PFSK-1 (cell line): ENCODE measurements around the gene SPATA18.

Experiments used
- FOXP2 ChIP-seq: optimal IDR thresholded peaks from 2 replicates; pipeline ENCODE3; 2011; ENCODE audit warnings: borderline replicate concordance, control low read depth, inconsistent platforms; ENCODE audit not compliant: insufficient read depth; ENCODE audit errors: extremely low read length, extremely low read depth
- POLR2AphosphoS5 ChIP-seq: IDR thresholded peaks from 2 replicates; pipeline ENCODE4 v1.6.1; 2012; ENCODE audit warnings: low read depth, mild to moderate bottlenecking, control low read depth, low read length, moderate library complexity
- SIN3A ChIP-seq: IDR thresholded peaks from 2 replicates; pipeline ENCODE4 v1.6.1; 2012; ENCODE audit warnings: mild to moderate bottlenecking, low read length, moderate library complexity, borderline replicate concordance; ENCODE audit not compliant: insufficient read depth
- TAF1 ChIP-seq: IDR thresholded peaks from 2 replicates; pipeline ENCODE4 v1.6.1; 2012; ENCODE audit warnings: low read length, control low read depth, borderline replicate concordance; ENCODE audit not compliant: insufficient read depth
- TF ChIP-seq, protein P1 (sequence below), 2 experiments: IDR thresholded peaks; 2 replicates each; pipeline versions ENCODE4 v1.6.1 to v1.8.0; 2011 to 2012; ENCODE audit warnings: low read depth in 2 of 2, low read length in 2 of 2, control low read depth in 1 of 2, inconsistent platforms in 1 of 2, mild to moderate bottlenecking in 1 of 2, moderate library complexity in 1 of 2; ENCODE audit not compliant: insufficient read depth in 1 of 2

DNA sequence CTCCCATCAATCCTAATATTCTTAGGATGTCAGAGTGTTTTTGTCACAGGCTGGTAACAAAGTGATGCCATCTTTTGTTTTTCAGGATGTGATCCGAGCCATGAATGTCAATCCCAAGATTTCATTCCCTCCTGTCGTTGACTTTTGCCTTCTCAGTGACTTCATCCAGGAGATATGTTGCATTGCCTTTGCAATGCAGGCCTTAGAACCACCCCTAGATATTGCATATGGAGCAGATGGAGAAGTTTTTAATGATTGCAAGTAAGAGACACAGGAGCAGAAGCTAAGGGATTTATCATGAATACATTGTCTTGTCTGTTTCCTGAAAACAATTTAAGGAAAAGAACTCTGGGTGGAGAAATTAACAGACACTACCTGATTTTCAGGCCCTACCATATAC lies 28.6 kb downstream of the SPATA18 start:
- TF ChIP-seq, protein P1, sequence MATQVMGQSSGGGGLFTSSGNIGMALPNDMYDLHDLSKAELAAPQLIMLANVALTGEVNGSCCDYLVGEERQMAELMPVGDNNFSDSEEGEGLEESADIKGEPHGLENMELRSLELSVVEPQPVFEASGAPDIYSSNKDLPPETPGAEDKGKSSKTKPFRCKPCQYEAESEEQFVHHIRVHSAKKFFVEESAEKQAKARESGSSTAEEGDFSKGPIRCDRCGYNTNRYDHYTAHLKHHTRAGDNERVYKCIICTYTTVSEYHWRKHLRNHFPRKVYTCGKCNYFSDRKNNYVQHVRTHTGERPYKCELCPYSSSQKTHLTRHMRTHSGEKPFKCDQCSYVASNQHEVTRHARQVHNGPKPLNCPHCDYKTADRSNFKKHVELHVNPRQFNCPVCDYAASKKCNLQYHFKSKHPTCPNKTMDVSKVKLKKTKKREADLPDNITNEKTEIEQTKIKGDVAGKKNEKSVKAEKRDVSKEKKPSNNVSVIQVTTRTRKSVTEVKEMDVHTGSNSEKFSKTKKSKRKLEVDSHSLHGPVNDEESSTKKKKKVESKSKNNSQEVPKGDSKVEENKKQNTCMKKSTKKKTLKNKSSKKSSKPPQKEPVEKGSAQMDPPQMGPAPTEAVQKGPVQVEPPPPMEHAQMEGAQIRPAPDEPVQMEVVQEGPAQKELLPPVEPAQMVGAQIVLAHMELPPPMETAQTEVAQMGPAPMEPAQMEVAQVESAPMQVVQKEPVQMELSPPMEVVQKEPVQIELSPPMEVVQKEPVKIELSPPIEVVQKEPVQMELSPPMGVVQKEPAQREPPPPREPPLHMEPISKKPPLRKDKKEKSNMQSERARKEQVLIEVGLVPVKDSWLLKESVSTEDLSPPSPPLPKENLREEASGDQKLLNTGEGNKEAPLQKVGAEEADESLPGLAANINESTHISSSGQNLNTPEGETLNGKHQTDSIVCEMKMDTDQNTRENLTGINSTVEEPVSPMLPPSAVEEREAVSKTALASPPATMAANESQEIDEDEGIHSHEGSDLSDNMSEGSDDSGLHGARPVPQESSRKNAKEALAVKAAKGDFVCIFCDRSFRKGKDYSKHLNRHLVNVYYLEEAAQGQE (IDR thresholded peaks at IDR 0.05; ENCODE audit: insufficient read depth in 1 of 2, low read depth in 2 of 2, low read length in 2 of 2): no peak
- TF ChIP-seq POLR2AphosphoS5 (no peak), SIN3A (no peak), TAF1 (no peak), FOXP2 (no peak)
